HG03045 (cell line): ENCODE results near the gene PDZK1.
A peak's percentile ranks its signal among the peaks of the same experiment; 100 is the strongest.
"Not testable (repeated sequence)": the region's sequence is repeated elsewhere in the genome, so short reads cannot be mapped to it uniquely, and the experiment has no call there.

Experiments used
- ATAC-seq: cut with Tn5 transposase; IDR thresholded peaks from one replicate; pipeline ENCODE4 v1.9.1; 2021; ENCODE audit warnings: mild to moderate bottlenecking, moderate library complexity; ENCODE audit not compliant: unreplicated experiment

Gene PDZK1

GRCh38 chr1:145707183-145707867 is at the start of gene PDZK1:
PDZK1 (minus strand) TSS chr1:145707368; CDS start chr1:145688021, 19,347 bp downstream.
- no peak for ATAC-seq

GRCh38 chr1:145751491-145752037 is 44.4 kb upstream of the PDZK1 start:
- no peak for ATAC-seq

- ATAC-seq: no peak
Observed at GRCh38 chr1:145750426-145750825, 43.3 kb upstream of the PDZK1 start.

- ATAC-seq: no peak
Observed at GRCh38 chr1:145747398-145748247, 40.5 kb upstream of the PDZK1 start.

GRCh38 chr1:145740269-145740668 is 33.1 kb upstream of the PDZK1 start:
- no peak for ATAC-seq

- ATAC-seq: no peak
Observed at GRCh38 chr1:145736191-145736590, 29.0 kb upstream of the PDZK1 start.

GRCh38 chr1:145730900-145731299 is 23.7 kb upstream of the PDZK1 start:
- no peak for ATAC-seq

GRCh38 chr1:145730467-145730866 is 23.3 kb upstream of the PDZK1 start:
- ATAC-seq: no peak

GRCh38 chr1:145729666-145730436 is 22.7 kb upstream of the PDZK1 start:
- ATAC-seq: no peak

- no peak for ATAC-seq
Observed at GRCh38 chr1:145729196-145729595, 22.0 kb upstream of the PDZK1 start.

- not testable (repeated sequence) for ATAC-seq
Observed at GRCh38 chr1:145726193-145726592, 19.0 kb upstream of the PDZK1 start.

- peak; percentile 61 for ATAC-seq
Observed at GRCh38 chr1:145720878-145721671, 13.9 kb upstream of the PDZK1 start.

GRCh38 chr1:145720556-145720877 is 13.3 kb upstream of the PDZK1 start:
- ATAC-seq: no peak

- ATAC-seq: no peak
Observed at GRCh38 chr1:145719230-145720079, 12.3 kb upstream of the PDZK1 start, which contains the start of gene CD160. CD160 (plus strand) TSS chr1:145719499; CDS start chr1:145728328, 8,829 bp downstream.

GRCh38 chr1:145718465-145718864 is 11.3 kb upstream of the PDZK1 start:
- ATAC-seq: not testable (repeated sequence)

GRCh38 chr1:145717833-145718232 is 10.7 kb upstream of the PDZK1 start:
- no peak for ATAC-seq

GRCh38 chr1:145716641-145717345 is 9.6 kb upstream of the PDZK1 start:
- no peak for ATAC-seq

GRCh38 chr1:145714524-145715111 is 7.5 kb upstream of the PDZK1 start:
- no peak for ATAC-seq
